Middle frontal gyrus (tissue), 1 donor: ENCODE measurements around the gene RITA1.
A peak's percentile ranks its signal among the peaks of the same experiment; 100 is the strongest.
"Not testable (repeated sequence)": the region's sequence is repeated elsewhere in the genome, so short reads cannot be mapped to it uniquely, and the experiment has no call there.

Experiments
- DNase-seq: peaks from one replicate; pipeline ENCODE4 v3.0.0-alpha.2; 2015; ENCODE audit warnings: low spot score; ENCODE audit errors: extremely low spot score

The RITA1 gene

GRCh38 chr12:113202300-113203075 lies 17.0 kb downstream of the RITA1 start:
- DNase-seq = no peak

GRCh38 chr12:113203852-113204760 lies 18.6 kb downstream of the RITA1 start:
- DNase-seq = no peak

DNA sequence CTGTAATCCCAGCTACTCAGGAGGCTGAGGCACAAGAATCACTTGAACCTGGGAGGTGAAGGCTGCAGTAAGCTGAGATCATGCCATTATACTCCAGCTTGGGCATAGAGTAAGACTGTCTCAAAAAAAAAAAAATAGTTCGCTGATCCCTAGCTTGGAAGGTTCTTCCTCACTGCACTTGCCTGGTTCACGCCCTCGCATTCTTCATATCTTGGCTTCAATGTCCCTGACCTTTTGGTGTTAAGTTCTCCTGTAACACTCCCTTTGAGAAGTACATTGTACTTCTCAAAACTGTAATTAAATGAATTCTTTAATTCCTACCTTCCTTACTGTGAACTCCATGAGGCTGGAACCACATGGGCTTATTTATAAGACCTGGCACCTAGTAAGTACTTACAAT lies 19.3 kb downstream of the RITA1 start:
- DNase-seq = no peak

- not testable (repeated sequence) for DNase-seq
These were observed 21.3 kb downstream of the RITA1 start for GRCh38 chr12:113206802-113207201.

- no peak for DNase-seq
These were observed 22.1 kb downstream of the RITA1 start for GRCh38 chr12:113207613-113208040.

DNA sequence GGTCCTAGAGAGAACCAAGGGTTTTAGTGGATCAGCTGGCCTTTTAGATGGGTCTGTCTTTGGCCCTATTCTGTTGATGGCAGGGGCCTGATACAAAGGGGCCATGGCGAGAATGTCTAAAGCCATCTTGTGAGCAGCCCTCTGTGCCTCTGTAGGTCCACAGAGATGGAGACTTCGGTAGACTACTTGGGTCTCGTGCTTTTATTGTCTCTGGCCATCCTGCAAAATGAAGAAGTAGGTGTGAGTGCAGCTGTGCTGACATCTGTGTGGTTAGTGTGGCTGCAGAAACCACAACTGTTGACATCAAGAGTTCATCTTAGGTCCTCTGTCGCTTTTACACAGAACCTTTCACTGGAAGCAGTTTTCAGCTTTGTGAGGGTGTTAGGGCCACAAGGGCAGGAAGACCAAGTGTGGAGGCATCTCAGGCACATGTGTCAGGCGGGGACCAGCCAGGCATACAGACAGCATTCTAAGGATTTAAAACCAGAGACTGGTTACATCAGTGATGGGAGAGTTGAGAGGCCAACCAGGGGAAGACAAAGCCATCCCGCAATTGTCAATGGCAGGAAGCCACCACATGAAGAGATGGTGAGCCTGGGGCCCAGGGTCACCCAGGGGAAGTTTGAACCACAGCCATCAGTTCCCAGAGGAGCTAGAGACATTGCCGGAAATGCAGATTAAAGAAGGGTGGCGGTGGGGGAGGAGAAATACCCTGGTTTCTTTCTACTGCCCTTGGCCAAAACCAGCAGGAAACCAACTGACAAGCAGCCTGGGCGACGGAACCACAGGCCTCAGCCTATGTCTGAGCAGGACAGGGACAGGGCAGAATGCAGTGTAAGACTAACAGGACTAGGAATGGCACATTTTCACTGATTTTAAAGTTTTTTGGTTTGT lies 22.8 kb downstream of the RITA1 start:
- no peak for DNase-seq

GRCh38 chr12:113211160-113211559 lies 25.6 kb downstream of the RITA1 start:
- DNase-seq = no peak

GRCh38 chr12:113214895-113215400 lies 29.4 kb downstream of the RITA1 start:
- no peak for DNase-seq

DNA sequence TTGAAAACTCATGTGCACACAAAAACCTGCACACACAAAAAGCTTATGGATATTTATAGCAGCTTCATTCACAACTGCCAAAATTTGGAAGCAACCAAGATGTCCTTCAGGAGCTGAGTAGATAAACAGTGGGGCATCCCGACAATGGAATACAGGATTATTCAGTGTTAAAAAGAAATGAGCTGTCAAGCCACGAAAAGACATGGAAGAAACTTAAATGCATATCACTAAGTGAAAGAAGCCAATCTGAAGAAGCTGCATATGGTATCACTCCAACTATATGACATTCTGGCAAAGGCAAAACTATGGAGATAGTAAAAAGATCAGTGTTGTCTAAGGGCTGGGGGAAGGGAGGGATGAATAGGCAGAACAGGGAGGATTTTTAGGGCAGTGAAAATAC lies 30.5 kb downstream of the RITA1 start:
- no peak for DNase-seq

DNA sequence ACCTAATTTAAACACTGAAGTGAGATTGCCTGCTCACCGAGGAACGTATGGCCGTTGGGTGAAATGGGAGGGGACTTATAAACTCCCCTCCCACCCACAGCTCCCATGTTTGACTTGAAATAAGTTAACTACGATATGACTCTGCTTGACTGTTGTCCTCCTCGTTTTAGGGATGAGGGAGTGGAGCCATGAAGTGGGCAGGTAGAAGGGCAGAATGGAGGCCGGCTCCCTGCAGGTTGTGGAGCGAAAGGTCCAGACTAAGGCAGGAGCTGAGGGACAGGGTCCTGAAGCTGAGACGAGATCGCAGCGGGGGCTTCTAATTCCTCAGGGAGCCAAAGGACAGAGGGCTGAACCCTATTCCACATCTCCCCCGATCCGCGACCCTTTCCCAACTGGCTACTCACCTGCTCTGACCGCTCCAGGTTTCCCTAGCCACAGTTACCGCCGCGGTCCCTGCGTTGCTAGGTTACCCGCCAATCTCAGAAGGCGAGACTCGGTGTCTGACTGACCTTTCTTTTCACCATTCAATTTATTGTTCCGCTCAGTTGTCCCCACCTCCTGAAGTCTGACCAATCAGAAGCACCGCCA lies 35.2 kb downstream of the RITA1 start:
- DNase-seq = no peak

GRCh38 chr12:113221181-113221996 lies 35.9 kb downstream of the RITA1 start, which contains the start of gene TPCN1:
TPCN1 (plus strand) TSS chr12:113221464; CDS start chr12:113226853, 5,389 bp downstream.
- DNase-seq = peak; percentile 100

GRCh38 chr12:113221997-113222729 lies 36.6 kb downstream of the RITA1 start:
- DNase-seq = no peak

- DNase-seq = no peak
These were observed 37.4 kb downstream of the RITA1 start for GRCh38 chr12:113222730-113223531.

DNA sequence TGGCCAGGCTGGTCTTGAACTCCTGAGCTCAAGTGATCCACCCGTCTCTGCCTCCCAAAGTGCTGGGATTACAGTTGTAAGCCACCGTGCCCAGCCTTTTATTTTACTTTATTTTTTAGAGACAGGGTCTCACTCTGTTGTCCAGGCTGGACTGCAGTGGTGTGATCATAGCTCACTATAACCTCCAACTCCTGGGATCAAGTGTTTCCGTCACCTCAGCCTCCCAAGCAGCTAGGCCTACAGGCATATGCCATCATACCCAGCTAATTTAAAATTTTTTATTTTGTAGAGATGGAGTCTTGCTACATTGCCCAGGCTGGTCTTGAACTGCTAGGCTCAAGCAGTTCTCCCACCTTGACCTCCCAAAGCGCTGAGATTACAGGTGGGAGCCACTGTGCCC lies 39.4 kb downstream of the RITA1 start:
- DNase-seq = no peak

GRCh38 chr12:113226696-113227568 lies 41.4 kb downstream of the RITA1 start:
- DNase-seq = no peak

GRCh38 chr12:113227686-113228391 lies 42.3 kb downstream of the RITA1 start:
- no peak for DNase-seq
